Stimulated activated CD8-positive, alpha-beta memory T cell treated with anti-CD3 and anti-CD28 coated beads, Interleukin-4, amount 100 ng/mL, for 4 hours (primary cell): ENCODE results near the gene DCN.
"Not testable (repeated sequence)": the region's sequence is repeated elsewhere in the genome, so short reads cannot be mapped to it uniquely, and the experiment has no call there.

ENCODE experiments used
- DNase-seq, 2 donors: peaks; one replicate each; pipeline ENCODE4 v3.0.0-alpha.2; 2020; ENCODE audit warnings: low read depth in 2 of 2, low spot score in 1 of 2

DCN gene, protein sequence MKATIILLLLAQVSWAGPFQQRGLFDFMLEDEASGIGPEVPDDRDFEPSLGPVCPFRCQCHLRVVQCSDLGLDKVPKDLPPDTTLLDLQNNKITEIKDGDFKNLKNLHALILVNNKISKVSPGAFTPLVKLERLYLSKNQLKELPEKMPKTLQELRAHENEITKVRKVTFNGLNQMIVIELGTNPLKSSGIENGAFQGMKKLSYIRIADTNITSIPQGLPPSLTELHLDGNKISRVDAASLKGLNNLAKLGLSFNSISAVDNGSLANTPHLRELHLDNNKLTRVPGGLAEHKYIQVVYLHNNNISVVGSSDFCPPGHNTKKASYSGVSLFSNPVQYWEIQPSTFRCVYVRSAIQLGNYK

DNA sequence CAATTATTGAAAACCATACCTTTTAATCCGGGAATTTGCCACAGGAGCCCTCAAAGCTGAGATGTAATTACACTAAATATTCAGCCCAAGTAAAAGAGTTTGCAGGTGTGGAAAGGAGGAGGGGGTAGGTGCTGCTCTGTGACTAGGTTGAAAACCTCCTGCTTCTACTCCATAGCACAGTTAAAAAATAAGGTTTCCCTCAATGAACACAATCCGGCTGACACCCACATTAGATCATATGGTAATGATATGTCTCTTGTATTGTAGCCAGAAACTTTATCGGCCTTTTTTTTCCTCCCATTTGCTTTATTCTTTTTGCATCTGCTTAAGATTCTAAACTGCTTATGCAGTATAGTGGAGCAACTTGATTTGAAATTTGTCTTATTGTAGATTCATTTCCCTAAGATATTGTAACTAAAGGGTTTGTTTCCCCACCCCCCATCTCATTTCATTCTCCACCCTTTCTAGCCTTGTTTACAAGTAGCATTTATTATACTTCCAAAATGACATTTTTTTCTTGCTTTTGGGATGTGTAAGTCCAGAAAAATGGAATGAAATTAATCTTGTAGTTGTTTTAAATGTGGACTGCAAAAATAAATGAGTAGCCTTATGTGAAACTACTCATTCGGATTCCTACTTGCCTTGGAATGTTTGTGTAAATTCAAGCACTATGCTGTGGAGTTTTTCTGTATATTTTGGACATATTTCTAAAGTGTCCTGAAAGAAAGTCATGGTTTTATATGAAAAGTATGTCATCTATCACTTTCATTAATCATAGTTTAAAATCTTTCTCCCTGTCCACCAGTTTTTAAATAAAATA, at the start of gene DCN:
Gene DCN, minus strand, starts transcription at position 182 of the 820 bp plus-strand sequence. CDS start 4,265 bp downstream, outside the sequence.
- no peak for DNase-seq

GRCh38 chr12:91230841-91231240, 48.2 kb upstream of the DCN start:
- DNase-seq = no peak

DNA sequence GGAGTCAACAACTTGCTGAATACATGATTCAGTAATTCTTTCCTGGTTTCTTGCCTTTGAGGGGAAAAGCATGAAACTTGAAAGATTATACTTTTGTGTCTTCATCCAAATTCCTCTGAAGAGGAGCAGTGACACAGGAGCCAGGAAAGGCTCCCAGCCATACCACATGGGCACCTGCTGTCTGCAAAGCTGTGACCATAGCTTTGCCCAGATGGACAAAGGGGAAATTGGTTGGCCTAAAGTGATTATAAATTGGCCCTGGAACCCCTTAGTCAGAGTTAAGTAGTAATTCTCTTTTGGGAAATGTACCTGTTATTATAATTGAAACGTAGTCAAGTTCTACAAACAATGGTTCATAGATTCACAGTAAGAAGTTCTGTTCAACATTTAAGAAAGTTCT, 44.3 kb upstream of the DCN start:
- DNase-seq = no peak

GRCh38 chr12:91225316-91225715, 42.7 kb upstream of the DCN start:
- no peak for DNase-seq

- no peak for DNase-seq
Observed at GRCh38 chr12:91224401-91224800, 41.8 kb upstream of the DCN start.

- no peak for DNase-seq
Observed at GRCh38 chr12:91222746-91223145, 40.1 kb upstream of the DCN start.

DNA sequence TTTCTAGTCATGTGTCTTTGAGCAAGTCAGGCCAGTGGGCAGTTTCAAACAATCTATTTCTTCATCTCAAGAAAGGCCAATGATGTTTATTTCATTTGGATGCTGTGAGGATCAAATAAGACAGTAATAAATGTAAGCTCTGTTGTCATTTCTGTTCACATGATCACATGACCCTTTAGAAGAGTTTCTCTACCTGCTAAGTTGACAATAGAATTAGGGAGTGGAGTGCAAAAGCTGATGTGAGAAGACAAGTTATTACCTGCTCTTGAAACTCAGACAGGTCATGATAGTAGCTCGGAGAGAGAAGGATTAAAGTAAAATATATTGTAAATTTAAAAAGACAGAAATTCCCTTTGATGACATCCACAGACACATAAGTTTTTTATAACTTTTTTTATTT, 37.3 kb upstream of the DCN start:
- DNase-seq = no peak

DNA sequence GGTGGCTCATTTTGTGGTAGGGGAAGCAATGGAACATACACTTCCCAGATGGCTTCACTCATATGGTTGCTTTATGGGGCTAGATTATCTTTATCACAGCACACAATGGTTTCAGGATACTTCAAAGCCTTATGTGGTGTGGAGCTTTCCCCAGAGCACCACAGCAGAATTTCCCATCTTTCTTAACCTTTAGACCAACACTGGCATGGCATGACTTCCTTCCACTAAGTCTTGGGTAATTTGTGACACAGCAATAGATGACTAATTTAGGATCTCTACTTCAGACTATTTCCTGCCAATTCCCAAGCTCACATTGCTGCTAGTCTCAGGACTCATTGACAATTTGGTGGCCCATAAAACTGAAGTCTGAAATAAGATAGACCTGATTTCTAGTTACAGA, 36.9 kb upstream of the DCN start:
- no peak for DNase-seq

DNA sequence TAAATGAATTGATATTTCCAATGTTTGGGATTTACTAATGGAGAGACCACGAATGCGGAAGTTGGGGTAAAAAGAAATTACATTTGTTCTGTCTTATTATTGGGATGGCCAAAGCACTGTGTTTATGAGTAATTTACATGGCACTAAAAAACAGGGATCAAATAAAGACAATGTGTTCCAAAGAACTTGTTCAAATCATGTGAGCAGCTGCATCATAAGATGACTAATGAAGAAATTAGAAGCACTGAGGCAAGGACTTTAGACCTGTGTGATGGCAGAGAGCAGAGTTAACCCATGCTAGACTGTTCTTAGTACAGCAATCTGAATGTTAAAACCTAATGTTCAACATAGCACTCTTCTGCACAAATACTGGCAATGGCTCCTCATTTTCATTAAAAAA, 34.3 kb upstream of the DCN start:
- no peak for DNase-seq

GRCh38 chr12:91215940-91216454, 33.4 kb upstream of the DCN start:
- no peak for DNase-seq

DNA sequence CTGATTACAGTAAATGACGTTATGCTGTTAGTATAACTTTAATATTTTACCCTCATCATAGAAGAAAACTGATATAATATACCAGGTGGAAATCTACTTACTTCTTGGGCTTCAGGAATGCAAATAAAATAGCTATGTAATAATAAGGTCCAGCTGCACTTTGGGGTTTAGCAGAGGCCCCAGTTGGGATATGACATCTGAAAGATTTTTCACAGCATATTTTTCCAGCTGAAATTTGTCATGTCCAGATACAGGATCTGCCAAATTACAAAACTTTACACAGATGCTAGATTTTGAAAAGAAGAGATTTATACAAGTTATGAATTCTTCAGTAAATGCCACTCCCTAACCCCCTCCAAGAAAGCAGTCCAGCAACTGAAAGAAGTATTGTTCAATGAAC, 29.2 kb upstream of the DCN start:
- no peak for DNase-seq

DNA sequence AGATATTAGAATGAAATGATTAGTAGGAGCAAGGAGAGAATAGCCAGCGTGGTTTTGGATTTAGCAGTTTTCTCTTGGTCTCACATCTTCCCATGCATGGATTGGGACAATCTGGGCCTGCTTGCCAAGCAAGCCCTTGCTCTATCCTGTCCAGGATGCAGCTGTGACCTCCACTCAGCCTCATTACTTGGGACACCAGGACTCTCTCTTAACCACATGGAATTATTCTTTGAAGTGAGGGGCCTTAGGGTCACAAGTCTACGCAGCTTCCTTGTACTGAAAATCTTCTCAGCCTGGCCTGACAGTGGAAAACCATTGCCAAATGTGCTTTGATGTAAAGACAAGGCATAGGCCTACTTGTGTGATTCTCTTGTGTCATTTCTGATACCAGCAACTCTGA, 28.0 kb upstream of the DCN start:
- DNase-seq = no peak

DNA sequence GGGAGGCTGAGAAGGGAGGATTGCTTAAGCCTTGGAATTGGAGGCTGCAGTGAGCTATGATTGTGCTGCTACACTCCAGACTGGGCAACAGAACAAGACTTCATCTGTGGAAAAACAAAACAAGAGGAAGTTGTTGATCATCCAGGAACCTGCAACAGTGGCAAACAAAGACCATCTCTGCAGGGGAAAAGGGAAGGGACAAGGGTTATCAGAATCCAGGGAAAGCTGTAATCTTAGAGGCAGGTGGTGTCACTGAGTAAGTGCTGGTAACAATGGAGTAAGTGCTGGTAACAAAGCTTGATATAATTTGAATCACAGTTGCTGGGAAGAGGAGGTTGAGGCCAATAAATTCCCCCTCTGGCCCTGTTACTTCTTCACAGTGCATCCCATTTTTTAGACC, 27.5 kb upstream of the DCN start:
- DNase-seq = no peak

DNA sequence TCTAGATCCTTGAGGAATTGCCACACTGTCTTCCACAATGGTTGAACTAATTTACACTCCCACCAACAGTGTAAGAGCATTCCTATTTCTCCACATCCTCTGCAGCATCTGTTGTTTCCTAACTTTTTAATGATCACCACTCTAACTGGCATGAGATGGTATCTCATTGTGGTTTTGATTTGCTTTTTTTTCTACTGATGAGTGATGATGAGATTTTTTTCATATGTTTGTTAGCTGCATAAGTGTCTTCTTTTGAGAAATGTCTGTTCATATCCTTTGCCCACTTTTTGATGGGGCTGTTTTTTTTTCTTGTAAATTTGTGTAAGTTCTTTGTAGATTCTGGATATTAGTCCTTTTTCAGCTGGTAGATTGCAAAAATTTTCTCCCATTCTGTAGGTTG, 24.7 kb upstream of the DCN start:
- not testable (repeated sequence) for DNase-seq

DNA sequence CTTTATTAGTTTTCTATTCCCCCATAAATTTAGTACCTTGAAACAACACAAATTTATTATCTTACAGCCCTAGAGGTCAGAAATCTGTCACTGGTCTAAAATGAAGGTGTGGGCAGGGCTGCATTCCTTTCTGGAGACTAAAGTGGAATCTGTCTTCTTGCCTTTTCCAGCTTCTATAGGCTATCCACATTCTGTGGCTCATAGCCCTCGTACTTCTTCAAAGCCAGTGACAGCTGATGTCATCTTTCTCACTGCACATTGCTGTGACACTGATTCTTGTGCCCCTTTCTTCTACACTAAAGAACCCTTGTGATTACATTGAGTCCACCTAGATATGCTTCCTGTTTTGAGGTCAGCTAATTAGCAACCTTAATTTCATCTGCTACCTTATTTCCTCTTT, 23.2 kb upstream of the DCN start:
- no peak for DNase-seq

- DNase-seq = no peak
Observed at GRCh38 chr12:91204421-91204820, 21.8 kb upstream of the DCN start.

DNA sequence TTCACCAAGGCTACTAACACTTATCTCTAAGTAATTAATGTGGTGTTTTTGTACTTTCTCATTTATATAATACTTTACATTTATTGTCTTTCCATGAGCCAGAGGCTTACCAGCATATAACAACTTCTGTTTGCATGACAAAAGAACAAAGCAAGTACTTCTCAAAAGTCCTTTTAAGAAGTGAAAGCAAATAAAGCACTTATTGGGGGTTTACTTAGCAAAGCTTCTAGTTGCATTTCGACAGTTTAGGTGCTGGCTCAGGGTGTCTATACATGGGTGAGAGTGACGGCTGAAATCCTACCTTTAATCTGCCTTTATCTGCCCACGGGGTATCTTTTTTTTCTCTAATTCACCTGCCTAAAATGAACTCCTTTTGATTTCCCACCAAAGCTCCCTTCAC, 21.0 kb upstream of the DCN start:
- no peak for DNase-seq

DNA sequence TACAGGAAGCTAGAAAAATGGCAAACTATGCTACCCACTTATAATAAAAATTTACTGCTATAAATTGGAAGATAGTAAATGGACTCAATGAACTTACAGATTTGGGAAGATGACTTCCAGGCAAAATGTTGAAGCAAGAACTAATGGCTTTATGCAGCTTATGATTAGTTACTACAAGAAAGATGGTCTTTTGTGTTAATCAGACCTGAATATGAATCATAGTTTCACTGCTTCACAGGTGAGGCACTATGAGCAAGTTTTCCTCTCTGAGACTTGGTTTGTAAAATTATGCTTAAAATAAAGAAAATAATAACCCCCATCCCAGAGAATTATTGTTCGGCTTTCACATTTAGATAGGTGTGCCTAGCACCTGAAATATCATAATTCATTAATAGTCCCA, 19.8 kb upstream of the DCN start:
- no peak for DNase-seq

DNA sequence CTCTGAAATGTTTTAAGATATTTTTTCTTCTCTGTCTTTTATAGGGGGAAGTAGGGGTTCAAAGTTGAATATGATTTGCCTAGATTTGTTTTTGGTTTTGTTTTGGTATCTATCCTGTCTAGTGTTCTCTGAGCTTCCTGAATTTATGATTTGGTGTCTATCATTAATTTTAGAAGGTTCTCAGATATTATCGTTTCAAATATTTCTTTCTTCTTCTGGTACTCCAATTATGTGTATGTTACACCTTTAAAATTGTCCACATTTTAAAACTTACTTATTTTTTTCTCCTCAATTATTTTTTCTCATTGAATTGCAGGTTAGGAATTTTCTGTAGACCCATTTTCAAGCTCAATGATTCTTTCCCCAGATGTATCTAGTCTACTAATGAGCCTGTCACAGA, 13.8 kb upstream of the DCN start:
- DNase-seq = no peak

- no peak for DNase-seq
Observed at GRCh38 chr12:91194500-91194899, 11.9 kb upstream of the DCN start.

DNA sequence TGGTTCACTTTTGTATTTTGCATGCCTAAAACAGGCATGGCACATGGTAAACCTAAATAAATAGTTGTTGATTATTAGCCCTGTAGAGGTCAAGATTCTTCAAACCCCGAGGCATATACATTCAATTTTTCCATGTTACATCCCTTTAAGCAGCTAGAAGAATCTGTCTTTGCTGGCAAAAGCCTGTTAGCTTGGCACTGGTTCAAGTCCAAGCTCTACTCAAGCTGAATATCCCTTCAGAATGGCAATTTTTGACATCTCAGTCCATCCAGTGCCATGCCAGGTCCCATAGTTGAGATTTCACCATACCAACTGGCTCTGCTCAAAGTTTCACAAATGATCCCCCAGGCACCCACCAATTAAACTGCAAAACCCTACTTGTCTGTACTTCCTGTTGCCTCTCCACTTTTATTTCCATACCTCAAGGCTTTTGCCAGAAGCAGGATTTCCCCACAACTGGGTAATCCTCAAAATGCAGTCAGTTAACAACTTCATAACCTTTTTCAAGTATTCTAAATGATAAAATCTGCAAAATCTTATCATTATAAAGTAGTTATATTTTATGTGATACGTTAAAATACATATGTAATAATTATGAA, 9.0 kb upstream of the DCN start:
- no peak for DNase-seq

DNA sequence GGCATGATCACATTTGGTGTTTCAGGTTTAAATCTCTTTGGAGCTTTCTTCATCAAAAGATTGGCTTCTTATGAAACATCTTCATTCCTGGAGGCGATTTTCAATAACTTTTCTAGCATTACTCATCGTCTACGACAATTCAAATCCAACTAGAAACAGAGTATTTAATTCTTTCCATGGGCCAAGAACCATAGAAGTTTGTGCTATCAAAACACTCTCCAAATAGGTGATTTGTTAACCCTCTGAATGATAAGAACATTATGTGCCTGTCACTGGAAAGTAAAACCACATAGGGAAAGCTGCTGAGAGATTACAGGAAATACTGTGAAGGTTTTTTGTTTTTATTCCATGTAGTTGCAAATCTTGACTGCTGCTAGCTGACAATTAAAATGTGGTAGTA, 6.9 kb upstream of the DCN start:
- no peak for DNase-seq
